ENCODE results near the gene GLS2. TPM values are rescaled to one million over a fixed set of nuclear protein-coding genes. Genes with fewer than 3 reads are reported as not detected.

GLS2 gene
- polyA plus RNA-seq, 1 donor (not counting 4 experiments of a cell fraction or from before 2014, with no cell fraction given) = 0.87 TPM

DNA sequence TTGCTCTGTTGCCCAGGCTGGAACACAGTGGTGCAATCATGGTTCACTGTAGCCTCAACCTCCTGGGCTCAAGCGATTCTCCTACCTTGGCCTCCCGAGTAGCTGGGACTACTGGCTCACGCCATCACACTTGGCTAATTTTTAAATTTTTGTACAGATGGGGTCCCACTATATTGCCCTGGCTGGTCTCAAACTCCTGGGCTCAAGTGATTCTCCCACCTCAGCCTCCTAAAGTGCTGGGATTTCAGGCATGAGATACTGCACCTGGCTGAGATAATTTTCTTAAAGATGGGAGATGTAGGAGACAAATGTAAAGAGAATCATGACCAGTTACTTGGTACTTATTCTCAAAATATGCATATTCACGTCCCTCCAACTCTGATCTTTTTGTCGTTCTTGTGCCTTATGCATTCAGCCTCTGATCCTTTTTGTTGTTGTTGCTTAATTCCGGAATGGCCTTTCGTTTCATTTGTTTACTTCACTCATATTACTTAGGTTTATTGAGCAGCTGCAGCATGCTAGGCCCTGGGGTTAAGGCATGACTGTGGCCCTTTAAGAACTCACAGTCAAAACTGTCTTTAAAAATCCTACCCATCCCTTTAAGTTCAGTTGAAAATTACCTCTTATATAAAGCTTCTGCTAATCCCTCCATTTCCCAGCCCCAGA, 42.6 kb upstream of the GLS2 start:
- Histone ChIP-seq H3K4me2 (ENCODE audit: control insufficient read depth, extremely low read depth, insufficient read depth, low read depth, low read length) (no peak overlapping the region), H3K4me3 (ENCODE audit: control insufficient read depth in 2 of 3, extremely low read depth in 1 of 3, insufficient read depth in 2 of 3, low read depth in 1 of 3, low read length in 3 of 3) (no peak overlapping the region), H4K20me1 (ENCODE audit: control insufficient read depth, extremely low read depth, insufficient read depth, low read length) (no peaks in the 10 kb centered on the region), H3K4me1 (ENCODE audit: control insufficient read depth, extremely low read depth, insufficient read depth, low read length) (peaks cover 28% of the 10 kb centered on the region), H3K9me1 (ENCODE audit: control insufficient read depth, extremely low read depth, insufficient read depth, low read length) (no peaks in the 10 kb centered on the region), H2AFZ (ENCODE audit: control insufficient read depth, low read length) (no peak overlapping the region), H3K27me3 (ENCODE audit: control insufficient read depth, extremely low read depth, insufficient read depth, low read length) (no peaks in the 10 kb centered on the region), H3K36me3 (ENCODE audit: control insufficient read depth in 2 of 2, extremely low read depth in 1 of 2, insufficient read depth in 2 of 2, low read length in 2 of 2) (peaks cover 2 to 10% of the 10 kb centered on the region in 2 experiments), H3K79me2 (ENCODE audit: control insufficient read depth, insufficient read depth, low read length) (peaks cover 90% of the 10 kb centered on the region), H3K9me3 (ENCODE audit: control insufficient read depth, low read depth, low read length) (no peaks in the 10 kb centered on the region), H3K27ac (ENCODE audit: control insufficient read depth, insufficient read depth, low read length) (no peak overlapping the region), H3K9ac (ENCODE audit: control insufficient read depth, extremely low read depth, insufficient read depth, low read length) (no peak overlapping the region)
- DNase-seq (ENCODE audit: low read depth, low spot score) = no peak
- no peak for FAIRE-seq
- TF ChIP-seq, protein P1, sequence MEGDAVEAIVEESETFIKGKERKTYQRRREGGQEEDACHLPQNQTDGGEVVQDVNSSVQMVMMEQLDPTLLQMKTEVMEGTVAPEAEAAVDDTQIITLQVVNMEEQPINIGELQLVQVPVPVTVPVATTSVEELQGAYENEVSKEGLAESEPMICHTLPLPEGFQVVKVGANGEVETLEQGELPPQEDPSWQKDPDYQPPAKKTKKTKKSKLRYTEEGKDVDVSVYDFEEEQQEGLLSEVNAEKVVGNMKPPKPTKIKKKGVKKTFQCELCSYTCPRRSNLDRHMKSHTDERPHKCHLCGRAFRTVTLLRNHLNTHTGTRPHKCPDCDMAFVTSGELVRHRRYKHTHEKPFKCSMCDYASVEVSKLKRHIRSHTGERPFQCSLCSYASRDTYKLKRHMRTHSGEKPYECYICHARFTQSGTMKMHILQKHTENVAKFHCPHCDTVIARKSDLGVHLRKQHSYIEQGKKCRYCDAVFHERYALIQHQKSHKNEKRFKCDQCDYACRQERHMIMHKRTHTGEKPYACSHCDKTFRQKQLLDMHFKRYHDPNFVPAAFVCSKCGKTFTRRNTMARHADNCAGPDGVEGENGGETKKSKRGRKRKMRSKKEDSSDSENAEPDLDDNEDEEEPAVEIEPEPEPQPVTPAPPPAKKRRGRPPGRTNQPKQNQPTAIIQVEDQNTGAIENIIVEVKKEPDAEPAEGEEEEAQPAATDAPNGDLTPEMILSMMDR (optimal IDR thresholded peaks at IDR 0.05 in 1 of 3, IDR thresholded peaks at IDR 0.05 in 1 of 3, conservative IDR thresholded peaks at IDR 0.05 in 1 of 3; ENCODE audit: extremely low read depth in 1 of 3, insufficient read depth in 2 of 3, low read length in 3 of 3) = no peak
- TF ChIP-seq EZH2 (IDR thresholded peaks at IDR 0.05; ENCODE audit: low read length) = no peak
- dilution Hi-C loops (cut with MboI; ENCODE audit: extremely low pct_ligation_motif_present, low sequenced_read_pairs) = no loop called here

DNA sequence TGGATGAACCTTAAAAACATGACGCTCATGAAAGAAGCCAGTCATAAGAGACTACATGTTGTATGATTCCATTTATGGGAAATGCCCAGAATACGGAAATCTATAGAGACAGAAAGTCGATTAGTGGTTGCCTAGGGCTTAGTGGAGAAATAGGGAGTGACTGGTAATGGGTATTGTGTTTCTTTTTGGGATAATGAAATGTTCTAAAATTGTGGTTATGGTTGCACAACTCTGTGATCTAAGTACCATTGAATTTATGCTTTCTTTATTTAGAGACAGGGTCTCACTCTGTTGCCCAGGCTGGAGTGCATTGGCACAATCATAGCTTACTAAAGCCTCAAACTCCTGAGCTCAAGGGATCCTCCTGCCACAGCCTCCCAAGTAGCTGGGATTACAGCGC, 41.7 kb upstream of the GLS2 start:
- no peaks in the 10 kb centered on the region for H4K20me1 ChIP-seq (ENCODE audit: control insufficient read depth, extremely low read depth, insufficient read depth, low read length)
- H3K27ac ChIP-seq (ENCODE audit: control insufficient read depth, insufficient read depth, low read length) = no peak overlapping the region
- DNase-seq (ENCODE audit: low read depth, low spot score) = no peak
- dilution Hi-C loops (cut with MboI; ENCODE audit: extremely low pct_ligation_motif_present, low sequenced_read_pairs) = no loop called here
- H3K4me2 ChIP-seq (ENCODE audit: control insufficient read depth, extremely low read depth, insufficient read depth, low read depth, low read length) = no peak overlapping the region
- H3K36me3 ChIP-seq (ENCODE audit: control insufficient read depth in 2 of 2, extremely low read depth in 1 of 2, insufficient read depth in 2 of 2, low read length in 2 of 2) = peaks cover 2 to 10% of the 10 kb centered on the region in 2 experiments
- no peak overlapping the region for H3K9ac ChIP-seq (ENCODE audit: control insufficient read depth, extremely low read depth, insufficient read depth, low read length)
- TF ChIP-seq EZH2 (IDR thresholded peaks at IDR 0.05; ENCODE audit: low read length) = no peak
- TF ChIP-seq, protein P1 (optimal IDR thresholded peaks at IDR 0.05 in 1 of 3, IDR thresholded peaks at IDR 0.05 in 1 of 3, conservative IDR thresholded peaks at IDR 0.05 in 1 of 3; ENCODE audit: extremely low read depth in 1 of 3, insufficient read depth in 2 of 3, low read length in 3 of 3) = no peak
- no peaks in the 10 kb centered on the region for H3K9me3 ChIP-seq (ENCODE audit: control insufficient read depth, low read depth, low read length)
- H3K4me3 ChIP-seq (ENCODE audit: control insufficient read depth in 2 of 3, extremely low read depth in 1 of 3, insufficient read depth in 2 of 3, low read depth in 1 of 3, low read length in 3 of 3) = no peak overlapping the region
- H3K4me1 ChIP-seq (ENCODE audit: control insufficient read depth, extremely low read depth, insufficient read depth, low read length) = peaks cover 28% of the 10 kb centered on the region
- H2AFZ ChIP-seq (ENCODE audit: control insufficient read depth, low read length) = no peak overlapping the region
- no peak for FAIRE-seq
- no peaks in the 10 kb centered on the region for H3K27me3 ChIP-seq (ENCODE audit: control insufficient read depth, extremely low read depth, insufficient read depth, low read length)
- H3K9me1 ChIP-seq (ENCODE audit: control insufficient read depth, extremely low read depth, insufficient read depth, low read length) = no peaks in the 10 kb centered on the region
- H3K79me2 ChIP-seq (ENCODE audit: control insufficient read depth, insufficient read depth, low read length) = peaks cover 92% of the 10 kb centered on the region

All from keratinocyte (primary cell).